ENCODE measurements around the gene HTRA1. TPM values are rescaled to one million over a fixed set of nuclear protein-coding genes. Genes with fewer than 3 reads are reported as not detected.
A peak's percentile ranks its signal among the peaks of the same experiment; 100 is the strongest.

The HTRA1 gene
- total RNA-seq, 1 donor from 2014 or later: 3.5 TPM

DNA sequence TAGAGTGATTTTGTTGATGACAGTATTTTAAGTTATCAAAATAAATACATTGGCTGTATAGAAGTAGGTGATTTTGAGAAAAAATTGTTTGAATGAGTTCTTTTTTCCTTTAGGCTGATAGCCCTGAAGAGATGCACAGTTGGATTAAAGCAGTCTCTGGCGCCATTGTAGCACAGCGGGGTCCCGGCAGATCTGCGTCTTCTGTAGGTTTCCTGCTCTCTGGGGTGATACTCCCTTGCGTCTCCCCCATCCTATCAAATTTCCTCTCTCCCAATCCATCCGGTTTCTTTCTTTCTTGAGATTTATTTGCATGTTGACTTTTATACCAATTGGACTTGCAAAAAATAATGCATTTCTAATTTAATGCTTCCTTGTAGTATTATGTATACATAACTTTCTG lies 34.5 kb upstream of the HTRA1 start:
- Mint-ChIP-seq H3K27ac (no peak overlapping the region), H3K4me3 (ENCODE audit: low read depth) (no peak overlapping the region), H3K36me3 (ENCODE audit: insufficient read depth) (peaks cover 7% of the 10 kb centered on the region), H3K4me1 (ENCODE audit: low read depth) (peaks cover 6% of the 10 kb centered on the region), H3K27me3 (no peaks in the 10 kb centered on the region), H3K9me3 (ENCODE audit: low read depth) (no peaks in the 10 kb centered on the region)
- no peak for DNase-seq (ENCODE audit: low spot score, unreplicated experiment)
- TF ChIP-seq, protein P1, sequence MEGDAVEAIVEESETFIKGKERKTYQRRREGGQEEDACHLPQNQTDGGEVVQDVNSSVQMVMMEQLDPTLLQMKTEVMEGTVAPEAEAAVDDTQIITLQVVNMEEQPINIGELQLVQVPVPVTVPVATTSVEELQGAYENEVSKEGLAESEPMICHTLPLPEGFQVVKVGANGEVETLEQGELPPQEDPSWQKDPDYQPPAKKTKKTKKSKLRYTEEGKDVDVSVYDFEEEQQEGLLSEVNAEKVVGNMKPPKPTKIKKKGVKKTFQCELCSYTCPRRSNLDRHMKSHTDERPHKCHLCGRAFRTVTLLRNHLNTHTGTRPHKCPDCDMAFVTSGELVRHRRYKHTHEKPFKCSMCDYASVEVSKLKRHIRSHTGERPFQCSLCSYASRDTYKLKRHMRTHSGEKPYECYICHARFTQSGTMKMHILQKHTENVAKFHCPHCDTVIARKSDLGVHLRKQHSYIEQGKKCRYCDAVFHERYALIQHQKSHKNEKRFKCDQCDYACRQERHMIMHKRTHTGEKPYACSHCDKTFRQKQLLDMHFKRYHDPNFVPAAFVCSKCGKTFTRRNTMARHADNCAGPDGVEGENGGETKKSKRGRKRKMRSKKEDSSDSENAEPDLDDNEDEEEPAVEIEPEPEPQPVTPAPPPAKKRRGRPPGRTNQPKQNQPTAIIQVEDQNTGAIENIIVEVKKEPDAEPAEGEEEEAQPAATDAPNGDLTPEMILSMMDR (IDR thresholded peaks at IDR 0.05; ENCODE audit: unreplicated experiment): no peak

DNA sequence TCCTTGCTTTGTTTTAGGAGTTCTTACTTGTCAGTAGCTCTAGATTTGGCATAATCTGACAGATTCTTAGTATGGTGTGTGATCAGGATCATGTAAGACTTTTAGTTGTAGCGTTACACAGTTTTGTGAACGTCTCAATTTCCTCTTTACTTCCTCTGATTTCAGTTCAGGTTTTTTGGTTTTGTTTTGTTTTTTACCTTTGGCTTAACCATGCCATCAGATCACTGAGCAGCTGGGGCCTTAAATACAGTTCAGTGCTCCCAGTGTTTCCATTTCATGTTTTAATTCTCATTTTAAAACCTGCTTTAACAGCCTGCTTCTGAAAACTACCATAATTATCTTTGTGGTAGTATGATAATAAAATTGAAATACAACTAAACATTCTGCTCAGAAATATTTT lies 34.1 kb upstream of the HTRA1 start:
- no peak for DNase-seq (ENCODE audit: low spot score, unreplicated experiment)
- Mint-ChIP-seq H3K27me3 (no peaks in the 10 kb centered on the region), H3K36me3 (ENCODE audit: insufficient read depth) (peaks cover 6% of the 10 kb centered on the region), H3K4me1 (ENCODE audit: low read depth) (peaks cover 6% of the 10 kb centered on the region), H3K4me3 (ENCODE audit: low read depth) (no peak overlapping the region), H3K27ac (no peak overlapping the region), H3K9me3 (ENCODE audit: low read depth) (no peaks in the 10 kb centered on the region)
- TF ChIP-seq, protein P1 (IDR thresholded peaks at IDR 0.05; ENCODE audit: unreplicated experiment): no peak

DNA sequence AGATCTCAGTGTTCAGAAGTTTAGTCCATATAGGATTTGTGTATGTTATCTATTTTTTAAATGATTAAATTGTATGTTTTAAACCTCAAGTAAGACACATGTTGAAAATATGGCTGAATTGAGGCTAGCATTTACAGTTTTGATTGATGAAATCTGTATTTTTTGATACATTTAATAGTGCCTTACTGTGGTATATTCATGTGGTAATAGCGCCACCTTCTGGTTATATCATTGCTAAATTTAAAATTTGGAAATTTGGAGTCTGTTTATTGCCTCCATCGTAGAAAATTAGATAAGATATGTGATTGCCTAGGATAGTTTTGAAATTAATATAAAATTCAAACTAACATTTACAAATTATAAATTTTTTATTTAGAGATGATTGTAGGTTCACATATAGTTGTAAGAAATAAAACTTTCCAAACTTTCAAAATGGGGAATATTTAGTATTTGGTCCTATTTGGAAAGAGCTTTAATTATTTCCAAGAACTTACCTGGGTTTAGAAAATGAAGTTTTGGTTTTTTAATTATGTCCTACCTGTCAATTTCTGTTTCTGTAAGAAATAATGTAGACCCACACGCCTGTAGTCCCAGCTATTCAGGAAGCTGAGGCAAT lies 26.0 kb upstream of the HTRA1 start:
- Mint-ChIP-seq H3K4me1 (ENCODE audit: low read depth) (no peaks in the 10 kb centered on the region), H3K27ac (no peak overlapping the region), H3K9me3 (ENCODE audit: low read depth) (peaks cover 5% of the 10 kb centered on the region), H3K36me3 (ENCODE audit: insufficient read depth) (peaks cover 5% of the 10 kb centered on the region), H3K27me3 (no peaks in the 10 kb centered on the region), H3K4me3 (ENCODE audit: low read depth) (no peak overlapping the region)
- TF ChIP-seq, protein P1 (IDR thresholded peaks at IDR 0.05; ENCODE audit: unreplicated experiment): peak; percentile 80
- no peak for DNase-seq (ENCODE audit: low spot score, unreplicated experiment)

DNA sequence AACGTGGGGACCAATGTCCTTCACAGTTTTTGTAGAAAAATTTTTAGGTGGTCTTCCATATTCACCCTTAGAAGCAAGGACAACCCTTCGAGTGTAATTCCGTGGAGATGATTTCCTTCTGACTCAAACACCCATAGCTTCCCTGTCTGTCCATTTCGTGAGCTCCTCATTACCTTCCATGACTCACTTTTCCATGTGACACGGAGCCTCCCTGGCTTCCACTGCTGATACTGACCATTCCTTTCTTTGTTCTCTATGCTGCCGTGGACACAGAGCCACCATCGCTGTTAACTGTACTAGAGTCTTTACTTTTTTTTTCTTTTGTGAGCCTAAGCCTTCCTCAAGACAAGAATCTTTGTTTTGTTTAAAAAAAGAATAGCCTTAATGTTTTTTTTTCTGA lies 19.4 kb upstream of the HTRA1 start:
- Mint-ChIP-seq H3K27me3 (no peaks in the 10 kb centered on the region), H3K9me3 (ENCODE audit: low read depth) (peaks cover 9% of the 10 kb centered on the region), H3K27ac (peak overlapping the region; percentile 14), H3K36me3 (ENCODE audit: insufficient read depth) (peaks cover 5% of the 10 kb centered on the region), H3K4me3 (ENCODE audit: low read depth) (no peak overlapping the region), H3K4me1 (ENCODE audit: low read depth) (no peaks in the 10 kb centered on the region)
- no peak for DNase-seq (ENCODE audit: low spot score, unreplicated experiment)
- TF ChIP-seq, protein P1 (IDR thresholded peaks at IDR 0.05; ENCODE audit: unreplicated experiment): no peak

DNA sequence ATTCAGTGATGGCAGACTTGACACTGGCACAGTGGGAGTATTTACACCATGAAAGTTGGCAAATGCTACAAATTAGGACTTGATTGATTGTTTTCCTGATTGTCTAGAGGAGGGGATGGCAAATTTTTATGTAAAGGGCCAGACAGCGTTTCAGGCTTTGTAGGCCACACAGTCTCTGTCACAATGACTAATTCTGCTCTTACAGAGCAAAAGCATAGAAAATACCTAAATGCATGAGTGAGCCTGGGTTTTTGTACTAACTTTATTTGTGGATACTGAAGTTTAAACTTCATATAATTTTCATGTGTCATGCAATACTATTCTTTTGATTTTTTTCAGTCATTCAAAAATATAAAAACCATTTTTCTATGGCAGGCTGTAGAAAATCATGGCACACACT lies 15.9 kb upstream of the HTRA1 start:
- Mint-ChIP-seq H3K36me3 (ENCODE audit: insufficient read depth) (no peaks in the 10 kb centered on the region), H3K27me3 (peaks cover 4% of the 10 kb centered on the region), H3K4me3 (ENCODE audit: low read depth) (no peak overlapping the region), H3K9me3 (ENCODE audit: low read depth) (peaks cover 5% of the 10 kb centered on the region), H3K27ac (no peak overlapping the region), H3K4me1 (ENCODE audit: low read depth) (no peaks in the 10 kb centered on the region)
- TF ChIP-seq, protein P1 (IDR thresholded peaks at IDR 0.05; ENCODE audit: unreplicated experiment): no peak
- DNase-seq (ENCODE audit: low spot score, unreplicated experiment): no peak
